Suprapubic skin (tissue), 4 donors: ENCODE data around the gene MUC5B.

Experiments used
- CTCF ChIP-seq, 2 donors: fragments of 200-600 bp in 1 of 2; fragments of 450-650 bp in 1 of 2; sonication (generic) in 1 of 2; IDR thresholded peaks; one replicate each; pipeline ENCODE4 v1.5.1; 2016 to 2019; ENCODE audit warnings: antibody characterized with exemption in 2 of 2, mild to moderate bottlenecking in 1 of 2, moderate library complexity in 1 of 2
- EP300 ChIP-seq: sonication (generic); formaldehyde crosslinking; IDR thresholded peaks from one replicate; pipeline ENCODE4 v1.6.1; 2017; ENCODE audit warnings: antibody characterized with exemption
- POLR2A ChIP-seq, 2 donors: fragments of 450-650 bp; IDR thresholded peaks; one replicate each; pipeline ENCODE4 v1.6.1; 2017; ENCODE audit warnings: antibody characterized with exemption in 2 of 2, mild to moderate bottlenecking in 2 of 2, moderate library complexity in 2 of 2
- POLR2AphosphoS5 ChIP-seq, 3 donors: sonication (generic); formaldehyde crosslinking; IDR thresholded peaks; one replicate each; pipeline ENCODE4 v1.6.1; 2017; ENCODE audit warnings: antibody characterized with exemption in 3 of 3

GRCh38 chr11:1227551-1228100 is 4.8 kb downstream of the MUC5B start:
- TF ChIP-seq CTCF (IDR thresholded peaks at IDR 0.05) (no peak), POLR2A (IDR thresholded peaks at IDR 0.05) (no peak), POLR2AphosphoS5 (IDR thresholded peaks at IDR 0.05) (no peak), EP300 (no peak)
